ENCODE results near the gene PADI3. TPM values are rescaled to one million over a fixed set of nuclear protein-coding genes. Genes with fewer than 3 reads are reported as not detected.

Gene PADI3
- total and polyA plus RNA-seq, 2 donors (not counting 3 experiments of a cell fraction or from before 2014, with no cell fraction given), result not detected

DNA sequence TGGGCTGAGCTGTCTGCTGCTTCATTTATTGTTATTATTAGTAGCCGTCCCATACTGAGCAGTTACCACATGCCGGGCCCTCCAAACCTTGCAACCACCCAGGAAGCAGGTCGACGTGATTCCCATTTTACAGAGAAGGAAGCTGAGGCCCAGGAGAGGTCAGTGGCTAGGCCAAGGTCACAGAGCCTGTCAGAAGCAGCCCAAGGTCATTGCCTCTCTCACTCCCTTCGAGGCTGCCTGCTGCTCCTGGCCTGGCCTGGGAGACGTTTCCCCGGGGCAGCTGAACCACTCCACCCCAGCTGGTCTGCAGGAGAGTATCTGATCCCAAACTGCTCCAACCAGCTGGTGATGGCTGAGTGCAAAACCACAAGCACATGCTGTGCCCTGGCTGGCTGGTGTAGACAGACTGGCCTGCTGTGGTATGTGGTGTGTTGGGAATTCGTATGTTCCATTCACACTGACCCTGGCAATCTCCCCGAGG is 65.6 kb downstream of the PADI3 start:
- H3K4me3 ChIP-seq (replicated peaks in 1 of 3; ENCODE audit: insufficient read depth in 1 of 3, low read depth in 1 of 3, low read length in 3 of 3), result no peak overlapping the region
- H3K79me2 ChIP-seq (ENCODE audit: control insufficient read depth, insufficient read depth, low read length), result no peaks in the 10 kb centered on the region
- H3K27ac ChIP-seq (ENCODE audit: insufficient read depth, low read depth, low read length), result no peak overlapping the region
- no peaks in the 10 kb centered on the region for H4K20me1 ChIP-seq (replicated peaks; ENCODE audit: control insufficient read depth, extremely low read depth, insufficient read depth, low read length)
- intact Hi-C loops (cut with micrococcal nuclease), result no loop called here
- H3K4me1 ChIP-seq (ENCODE audit: control insufficient read depth, extremely low read depth, insufficient read depth, low read length), result no peaks in the 10 kb centered on the region
- H3K9me1 ChIP-seq (replicated peaks; ENCODE audit: control insufficient read depth, extremely low read depth, insufficient read depth, low read length), result no peaks in the 10 kb centered on the region
- H3K9ac ChIP-seq (replicated peaks; ENCODE audit: extremely low read depth, insufficient read depth, low read length), result no peak overlapping the region
- DNase-seq (ENCODE audit: low read depth, low spot score) (no peak), FAIRE-seq (no peak)
- H3K36me3 ChIP-seq (ENCODE audit: control insufficient read depth in 2 of 2, extremely low read depth in 1 of 2, insufficient read depth in 2 of 2, low read length in 2 of 2), result no peaks in the 10 kb centered on the region
- H2AFZ ChIP-seq (ENCODE audit: low read depth, low read length), result no peak overlapping the region
- H3K4me2 ChIP-seq (ENCODE audit: insufficient read depth, low read length), result no peak overlapping the region
- dilution Hi-C loops (cut with MboI; ENCODE audit: extremely low pct_ligation_motif_present, low sequenced_read_pairs), result no loop called here
- no TSS peak for BruUV-seq (replicated peaks)
- TF ChIP-seq MAX (IDR thresholded peaks at IDR 0.05; ENCODE audit: insufficient read depth, insufficient read length) (no peak), EZH2 (IDR thresholded peaks at IDR 0.05; ENCODE audit: borderline replicate concordance, low read depth, low read length, severe bottlenecking) (no peak)
- peaks cover 0 to 2% of the 10 kb centered on the region in 2 experiments for H3K27me3 ChIP-seq (ENCODE audit: control insufficient read depth in 2 of 2, insufficient read depth in 2 of 2, low read length in 2 of 2)
- no peaks in the 10 kb centered on the region for H3K9me3 ChIP-seq (replicated peaks; ENCODE audit: control insufficient read depth, insufficient read depth, low read length)
- ChIA-PET CTCF (no interaction called here), POLR2A (no interaction called here)

DNA sequence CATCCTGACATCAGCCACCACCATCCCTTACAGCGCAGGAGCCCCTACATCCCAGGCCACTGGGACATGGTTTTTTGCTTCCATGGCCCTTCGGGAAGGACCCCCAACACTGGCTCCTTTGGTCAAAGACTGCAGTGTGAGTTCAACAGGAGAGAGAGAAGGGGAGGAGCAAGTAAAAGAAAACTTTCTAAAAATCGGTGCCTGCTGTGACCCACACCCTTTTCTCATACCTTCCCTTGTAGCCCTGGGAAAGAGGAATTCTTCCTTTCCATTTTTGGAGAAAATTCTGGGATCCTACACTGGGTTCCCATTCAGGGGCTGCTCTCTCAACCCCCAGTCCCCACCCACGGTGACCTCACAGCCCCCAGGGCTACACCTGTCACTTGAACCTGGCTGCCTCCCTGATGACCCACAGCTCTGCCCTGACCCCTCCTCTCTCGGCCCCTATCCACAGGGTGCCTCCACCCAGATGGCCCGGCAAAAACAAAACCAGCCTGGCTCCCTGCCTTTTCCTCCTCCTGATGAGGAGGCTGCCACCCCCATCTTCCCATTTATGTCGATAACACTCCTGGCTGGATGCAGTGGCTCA is 66.7 kb downstream of the PADI3 start:
- TF ChIP-seq GATA2 (IDR thresholded peaks at IDR 0.05; ENCODE audit: insufficient read depth, insufficient read length, low read depth, low read length), result no peak
- Histone ChIP-seq H3K27ac (ENCODE audit: insufficient read depth, low read depth, low read length) (no peak overlapping the region), H4K20me1 (replicated peaks; ENCODE audit: control insufficient read depth, extremely low read depth, insufficient read depth, low read length) (no peaks in the 10 kb centered on the region), H3K79me2 (ENCODE audit: control insufficient read depth, insufficient read depth, low read length) (no peaks in the 10 kb centered on the region), H3K9me1 (replicated peaks; ENCODE audit: control insufficient read depth, extremely low read depth, insufficient read depth, low read length) (no peaks in the 10 kb centered on the region), H3K4me1 (ENCODE audit: control insufficient read depth, extremely low read depth, insufficient read depth, low read length) (no peaks in the 10 kb centered on the region), H3K9ac (replicated peaks; ENCODE audit: extremely low read depth, insufficient read depth, low read length) (no peak overlapping the region), H2AFZ (ENCODE audit: low read depth, low read length) (no peak overlapping the region), H3K4me2 (ENCODE audit: insufficient read depth, low read length) (no peak overlapping the region), H3K4me3 (replicated peaks in 1 of 3; ENCODE audit: insufficient read depth in 1 of 3, low read depth in 1 of 3, low read length in 3 of 3) (no peak overlapping the region), H3K27me3 (ENCODE audit: control insufficient read depth in 2 of 2, insufficient read depth in 2 of 2, low read length in 2 of 2) (no peaks in the 10 kb centered on the region), H3K9me3 (replicated peaks; ENCODE audit: control insufficient read depth, insufficient read depth, low read length) (no peaks in the 10 kb centered on the region), H3K36me3 (ENCODE audit: control insufficient read depth in 2 of 2, extremely low read depth in 1 of 2, insufficient read depth in 2 of 2, low read length in 2 of 2) (no peaks in the 10 kb centered on the region)
- DNase-seq (ENCODE audit: low read depth, low spot score) (no peak), FAIRE-seq (no peak)
- no TSS peak for BruUV-seq (replicated peaks)
- dilution Hi-C loops (cut with MboI; ENCODE audit: extremely low pct_ligation_motif_present, low sequenced_read_pairs) (no loop called here), intact Hi-C loops (cut with micrococcal nuclease) (no loop called here)
- ChIA-PET POLR2A (no interaction called here), CTCF (no interaction called here)

All from endothelial cell of umbilical vein (primary cell).